NCI-H82 treated with DMSO at 0.1 percent for 48 hours (cell line): ENCODE results near the gene AFF3.
"Not testable (repeated sequence)": the region's sequence is repeated elsewhere in the genome, so short reads cannot be mapped to it uniquely, and the experiment has no call there.

Experiments used
- DNase-seq: peaks from one replicate; lab custom pipeline; 2025; ENCODE audit not compliant: unreplicated experiment; lab: John Stamatoyannopoulos, UW

AFF3 gene

GRCh38 chr2:99974682-99975375 is 167.6 kb downstream of the AFF3 start:
- DNase-seq: no peak

- no peak for DNase-seq
These were observed 168.1 kb downstream of the AFF3 start for GRCh38 chr2:99974275-99974674.

GRCh38 chr2:99971326-99971900 is 171.0 kb downstream of the AFF3 start:
- no peak for DNase-seq

DNA sequence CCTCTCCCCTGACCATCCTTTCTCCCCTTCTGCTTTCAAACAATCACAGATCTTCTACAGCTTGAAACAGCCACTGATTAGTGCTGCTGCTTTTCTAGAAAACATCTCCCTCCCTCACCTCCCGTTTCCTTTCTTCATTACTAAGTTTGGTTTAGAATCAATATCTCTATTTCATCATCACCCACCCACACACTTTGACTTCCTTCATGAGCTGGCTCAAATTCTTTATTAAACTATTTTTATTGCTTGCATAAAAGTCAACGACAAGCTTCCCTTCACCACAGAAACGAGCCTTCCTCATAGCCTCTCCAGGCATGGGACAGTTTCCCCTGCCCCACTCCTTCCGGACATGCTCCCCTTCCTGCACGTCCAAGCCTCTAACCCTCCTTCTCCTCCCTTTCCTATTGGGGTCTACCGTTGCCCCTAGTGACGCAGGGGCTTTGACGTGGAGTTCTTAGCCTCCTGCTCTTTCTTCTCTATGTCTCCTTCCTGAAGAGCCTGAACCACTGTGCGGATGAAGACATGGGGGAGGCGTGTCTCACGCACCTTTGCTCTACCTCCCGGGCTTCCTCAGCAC is 172.0 kb downstream of the AFF3 start:
- no peak for DNase-seq

GRCh38 chr2:99961196-99961913 is 181.0 kb downstream of the AFF3 start:
- DNase-seq: no peak

DNA sequence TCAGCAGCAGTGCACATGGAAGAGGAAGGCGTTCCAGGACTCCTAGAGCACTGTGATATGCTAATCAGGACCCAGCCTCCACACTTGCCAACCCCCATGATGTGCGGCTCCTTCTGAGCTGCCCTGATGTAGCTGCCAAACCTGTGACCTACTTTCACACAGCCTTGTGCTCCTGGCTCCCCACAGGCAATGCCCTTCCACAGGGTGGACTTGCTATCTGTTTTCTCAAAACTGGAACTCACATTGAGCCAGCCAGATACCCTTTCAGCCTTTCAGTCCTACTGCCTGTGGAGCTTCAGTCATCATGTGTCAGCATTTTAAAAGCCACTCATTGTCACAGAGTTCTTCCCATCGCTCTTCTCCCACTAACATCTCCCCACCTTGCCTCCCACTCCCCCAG is 181.6 kb downstream of the AFF3 start:
- DNase-seq: no peak

- DNase-seq: no peak
These were observed 182.1 kb downstream of the AFF3 start for GRCh38 chr2:99960291-99960690.

DNA sequence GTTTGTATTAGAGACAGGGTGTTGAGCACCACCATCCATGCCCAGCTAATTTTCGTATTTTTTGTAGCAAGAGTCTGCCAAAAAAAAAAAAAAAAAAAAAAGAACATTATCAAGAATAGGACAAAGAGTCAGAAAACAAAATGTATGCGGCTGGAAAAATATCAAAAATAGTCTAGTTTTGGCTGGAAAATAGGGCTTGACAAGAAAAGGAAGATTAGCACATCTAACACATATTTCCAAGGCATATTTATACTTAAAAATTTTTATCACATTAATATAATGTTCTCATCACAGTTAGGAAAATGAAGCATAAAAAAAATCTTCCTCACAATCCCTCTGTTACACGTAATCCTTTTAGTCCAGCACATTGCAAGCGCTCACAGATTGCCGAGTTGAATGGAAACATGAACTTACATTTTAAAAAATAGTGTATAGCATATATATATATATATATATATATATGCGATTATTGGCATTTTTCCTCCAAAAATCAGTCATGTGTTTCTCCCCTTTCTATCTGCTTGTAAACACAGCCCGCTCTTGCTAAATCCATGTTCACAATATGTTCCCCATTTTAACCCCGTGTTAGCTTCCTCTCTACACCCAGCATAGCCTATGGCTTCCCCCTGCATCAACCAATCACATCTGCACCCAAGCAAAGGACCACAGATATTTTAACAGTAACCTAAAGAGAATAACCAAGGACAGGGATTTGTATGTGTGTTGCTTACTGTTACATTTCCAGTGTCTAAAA is 183.0 kb downstream of the AFF3 start:
- DNase-seq: no peak

DNA sequence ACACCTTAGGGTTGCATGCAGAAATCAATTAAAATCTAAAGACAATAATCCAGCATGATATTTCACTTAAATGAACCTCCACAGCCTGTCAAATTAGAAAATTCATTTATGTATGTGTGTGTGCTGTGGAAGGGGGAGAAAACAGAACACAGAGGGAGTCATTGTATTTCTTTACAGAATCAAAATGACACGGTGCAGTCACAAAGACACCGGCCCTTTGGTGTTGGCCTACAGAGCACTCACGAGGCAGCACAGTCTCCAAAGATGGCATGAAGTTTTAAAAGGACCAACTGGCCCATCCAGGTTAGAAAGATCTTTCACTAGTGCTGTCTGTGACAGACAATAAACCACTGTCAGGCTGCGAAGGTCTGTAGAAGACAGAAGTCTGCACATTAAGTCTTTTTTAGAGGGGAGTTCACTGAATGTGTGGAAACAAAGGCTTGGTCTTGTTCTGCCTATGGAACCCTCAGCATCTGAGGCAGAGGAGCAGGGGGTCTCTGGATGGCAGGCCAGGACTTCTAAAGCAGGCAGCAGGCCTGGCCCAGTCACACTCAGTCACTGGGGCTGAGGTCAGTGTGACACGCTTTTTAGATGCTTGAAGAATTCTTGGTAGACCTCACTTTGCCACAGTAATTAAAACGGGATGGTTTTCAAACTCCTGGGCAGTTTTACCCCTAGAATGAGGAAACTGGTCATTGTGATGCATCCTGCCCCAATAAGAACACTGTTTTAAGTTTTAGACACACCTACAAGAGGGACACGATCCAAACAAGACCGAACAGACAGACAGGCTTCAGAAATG is 184.9 kb downstream of the AFF3 start:
- no peak for DNase-seq

- no peak for DNase-seq
These were observed 186.0 kb downstream of the AFF3 start for GRCh38 chr2:99956232-99957030.

GRCh38 chr2:99953750-99954149 is 188.6 kb downstream of the AFF3 start:
- no peak for DNase-seq

DNA sequence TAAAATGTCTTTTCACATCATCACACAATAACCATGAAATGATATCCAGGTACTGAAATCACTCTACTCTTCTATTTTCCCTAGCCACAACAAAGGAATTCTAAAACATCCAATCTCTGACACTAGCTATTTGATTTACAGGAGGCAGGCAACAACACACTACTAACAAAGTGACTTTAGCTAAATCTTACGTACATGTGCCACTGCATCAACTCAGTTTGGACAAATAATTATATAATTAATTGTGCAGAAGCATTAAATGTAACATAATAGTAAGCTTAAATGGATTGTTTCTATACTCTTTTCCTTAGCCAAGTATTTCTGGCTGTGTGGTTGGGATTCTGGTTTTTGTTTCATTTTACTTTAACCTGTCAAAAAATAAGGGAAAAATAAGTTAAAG is 192.4 kb downstream of the AFF3 start:
- no peak for DNase-seq

DNA sequence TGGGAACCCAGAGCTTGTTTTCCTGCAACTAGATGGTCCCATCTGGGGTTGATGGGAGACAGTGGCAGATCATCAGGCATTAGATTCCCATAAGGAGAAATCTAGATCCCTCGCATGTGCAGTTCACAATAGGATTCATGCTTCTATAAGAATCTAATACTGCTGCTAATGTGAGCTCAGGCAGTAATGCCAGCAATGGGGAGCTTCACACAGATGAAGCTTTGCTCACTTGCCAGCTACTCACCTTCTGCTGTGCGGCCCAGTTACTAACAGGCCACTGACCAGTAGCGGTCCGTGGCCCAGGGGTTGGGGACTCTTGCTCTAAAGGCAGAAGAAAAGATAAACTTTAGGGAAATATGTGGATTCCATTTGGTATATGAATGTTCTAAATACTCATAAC is 192.9 kb downstream of the AFF3 start:
- no peak for DNase-seq

DNA sequence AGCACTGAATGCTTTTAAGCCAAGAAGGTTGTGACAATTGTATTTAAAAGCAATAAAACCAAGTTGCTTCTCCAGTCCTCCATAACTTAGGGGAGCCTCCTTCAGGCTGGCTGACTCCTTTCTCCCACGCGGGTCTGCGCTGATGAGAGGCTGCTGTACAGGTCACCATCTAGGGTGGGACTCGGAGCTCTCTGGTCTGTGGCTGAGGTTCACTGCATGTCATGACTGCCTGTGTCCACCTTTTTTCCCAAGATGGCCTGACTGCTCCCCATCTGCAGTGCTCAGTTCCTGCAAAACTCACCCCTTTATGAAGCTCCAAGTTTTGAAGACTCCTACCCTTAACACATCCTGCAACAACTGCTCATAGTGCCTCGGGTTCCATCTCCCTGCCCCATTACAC is 194.4 kb downstream of the AFF3 start:
- DNase-seq: no peak

GRCh38 chr2:99947366-99947765 is 195.0 kb downstream of the AFF3 start:
- DNase-seq: not testable (repeated sequence)

GRCh38 chr2:99944019-99944418 is 198.4 kb downstream of the AFF3 start:
- DNase-seq: no peak

GRCh38 chr2:99942561-99943347 is 199.6 kb downstream of the AFF3 start:
- no peak for DNase-seq

GRCh38 chr2:99940963-99941362 is 201.4 kb downstream of the AFF3 start:
- DNase-seq: no peak

DNA sequence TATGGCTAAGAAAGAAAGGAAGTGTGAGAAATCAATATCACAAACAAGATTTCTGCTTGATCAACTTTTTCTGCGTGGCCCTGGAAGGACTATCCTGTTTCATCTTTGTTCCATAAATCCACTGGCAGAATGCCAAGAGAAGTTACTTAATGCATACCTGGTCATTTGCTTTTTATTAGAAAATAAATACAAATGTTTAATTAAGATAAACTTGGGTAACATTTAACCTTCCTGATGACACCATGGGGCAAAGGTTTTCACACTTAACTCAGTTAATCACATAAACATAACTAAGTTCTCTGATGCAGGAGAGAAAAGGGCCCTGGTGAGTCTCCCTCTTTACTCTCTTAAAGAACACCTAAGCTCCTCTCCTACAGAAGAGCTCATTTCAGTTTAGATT is 203.3 kb downstream of the AFF3 start:
- no peak for DNase-seq
